ENCODE data around the gene CCDC149.

DNA sequence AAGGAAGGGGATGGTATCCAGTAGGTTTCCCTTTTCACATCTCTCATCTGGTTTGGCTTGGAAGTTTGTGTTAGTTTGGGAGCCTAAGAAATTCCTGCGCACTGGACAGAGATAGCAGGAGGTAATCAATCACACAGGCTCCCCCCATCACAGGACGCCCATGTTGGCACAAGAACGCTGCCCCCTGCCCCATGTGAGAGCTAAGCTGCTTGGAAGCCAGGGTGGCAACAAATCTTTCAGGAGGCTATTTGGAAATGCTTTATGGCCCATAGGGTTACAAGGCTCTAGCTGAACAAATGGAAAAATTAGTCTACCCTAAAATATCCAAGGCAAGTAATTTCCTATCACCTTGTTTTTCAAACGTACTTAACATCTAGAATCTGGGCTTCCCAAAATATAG lies 63.5 kb downstream of the CCDC149 start:
- no peak for TF ChIP-seq CTCF (IDR thresholded peaks at IDR 0.05; ENCODE audit: low read length)
- TF ChIP-seq EZH2 (IDR thresholded peaks at IDR 0.05; ENCODE audit: borderline replicate concordance, low read length), result no peak
